Peyer's patch (tissue), 4 donors: ENCODE data around the gene ARHGEF12. TPM values are rescaled to one million over a fixed set of nuclear protein-coding genes. Genes with fewer than 3 reads are reported as not detected.

Source experiments
- DNase-seq, 3 donors: peaks; one replicate each; pipeline ENCODE4 v3.0.0-alpha.2; 2017 to 2019
- H3K27ac ChIP-seq, 4 donors: fragments of 200-600 bp; sonication (generic); one replicate each; pipeline ENCODE4 v1.5.1; 2016 to 2019
- H3K27me3 ChIP-seq, 2 donors: fragments of 200-600 bp; sonication (generic); one replicate each; pipeline ENCODE4 v1.5.1; 2019
- H3K36me3 ChIP-seq, 3 donors: fragments of 200-600 bp; sonication (generic); one replicate each; pipeline ENCODE4 v1.5.1; 2016 to 2019
- H3K4me1 ChIP-seq, 4 donors: fragments of 200-600 bp; sonication (generic); one replicate each; pipeline ENCODE4 v1.5.1; 2016 to 2019
- H3K4me3 ChIP-seq, 4 donors: fragments of 200-600 bp; sonication (generic); 1 replicate in 3 of 4; 2 replicates in 1 of 4; pipeline ENCODE4 v1.5.1; 2016 to 2019; ENCODE audit warnings: mild to moderate bottlenecking in 1 of 4
- H3K9me3 ChIP-seq, 4 donors: fragments of 200-600 bp; sonication (generic); one replicate each; pipeline ENCODE4 v1.5.1; 2016 to 2019; ENCODE audit warnings: mild to moderate bottlenecking in 1 of 4
- POLR2A ChIP-seq, 2 donors: fragments of 450-650 bp; IDR thresholded peaks; one replicate each; pipeline ENCODE4 v1.5.1; 2017; ENCODE audit warnings: antibody characterized with exemption in 2 of 2, mild to moderate bottlenecking in 2 of 2, moderate library complexity in 2 of 2
- small RNA-seq, 2 donors: library from RNA; depleted of rRNA; stranded (forward); fragments of <200 nt; gene quantifications; one replicate each; pipeline ENCODE3, GENCODE V24; 2016
- total RNA-seq, 4 donors: library from RNA; depleted of rRNA; stranded (reverse); fragments of >200 nt; gene quantifications; one replicate each; pipeline ENCODE4 v1.1.0, GENCODE V29; 2016
- TF ChIP-seq, protein P1 (sequence below), 6 experiments: fragments of 450-650 bp in 4 of 6; fragments of 200-600 bp in 2 of 6; sonication (generic) in 1 of 6; IDR thresholded peaks; one replicate each; pipeline ENCODE4 v1.5.1; 2017 to 2019; ENCODE audit warnings: antibody characterized with exemption in 6 of 6, mild to moderate bottlenecking in 3 of 6, moderate library complexity in 1 of 6

ARHGEF12 gene
- total RNA-seq, 4 donors from 2014 or later: 102 to 122 (median 107) TPM

DNA sequence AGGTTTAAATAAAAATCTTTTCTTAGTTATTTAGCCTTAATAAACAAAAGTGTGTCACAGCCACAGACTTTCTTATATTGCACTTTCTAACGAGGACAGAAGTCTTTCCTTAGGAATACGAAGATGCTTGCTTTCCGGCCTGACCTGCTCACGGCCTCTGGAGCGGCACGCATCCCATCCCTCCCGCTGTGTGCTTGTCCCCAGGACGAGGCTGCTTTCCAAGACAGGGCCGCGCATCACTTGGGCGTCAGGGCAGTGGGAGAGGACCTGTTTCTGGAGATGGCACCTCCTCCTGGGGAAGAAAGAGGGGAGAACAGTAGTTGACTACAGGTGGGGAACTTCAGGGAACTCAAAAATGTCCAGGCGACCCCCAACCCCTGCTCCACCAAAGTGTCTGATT is 201.8 kb downstream of the ARHGEF12 start:
- Histone ChIP-seq H3K27ac (no peak overlapping the region), H3K4me3 (no peak overlapping the region), H3K36me3 (no peaks in the 10 kb centered on the region), H3K9me3 (no peaks in the 10 kb centered on the region), H3K27me3 (no peaks in the 10 kb centered on the region), H3K4me1 (no peaks in the 10 kb centered on the region)
- TF ChIP-seq, protein P1, sequence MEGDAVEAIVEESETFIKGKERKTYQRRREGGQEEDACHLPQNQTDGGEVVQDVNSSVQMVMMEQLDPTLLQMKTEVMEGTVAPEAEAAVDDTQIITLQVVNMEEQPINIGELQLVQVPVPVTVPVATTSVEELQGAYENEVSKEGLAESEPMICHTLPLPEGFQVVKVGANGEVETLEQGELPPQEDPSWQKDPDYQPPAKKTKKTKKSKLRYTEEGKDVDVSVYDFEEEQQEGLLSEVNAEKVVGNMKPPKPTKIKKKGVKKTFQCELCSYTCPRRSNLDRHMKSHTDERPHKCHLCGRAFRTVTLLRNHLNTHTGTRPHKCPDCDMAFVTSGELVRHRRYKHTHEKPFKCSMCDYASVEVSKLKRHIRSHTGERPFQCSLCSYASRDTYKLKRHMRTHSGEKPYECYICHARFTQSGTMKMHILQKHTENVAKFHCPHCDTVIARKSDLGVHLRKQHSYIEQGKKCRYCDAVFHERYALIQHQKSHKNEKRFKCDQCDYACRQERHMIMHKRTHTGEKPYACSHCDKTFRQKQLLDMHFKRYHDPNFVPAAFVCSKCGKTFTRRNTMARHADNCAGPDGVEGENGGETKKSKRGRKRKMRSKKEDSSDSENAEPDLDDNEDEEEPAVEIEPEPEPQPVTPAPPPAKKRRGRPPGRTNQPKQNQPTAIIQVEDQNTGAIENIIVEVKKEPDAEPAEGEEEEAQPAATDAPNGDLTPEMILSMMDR (IDR thresholded peaks at IDR 0.05): no peak
- no peak for TF ChIP-seq POLR2A (IDR thresholded peaks at IDR 0.05)
- no peak for DNase-seq

DNA sequence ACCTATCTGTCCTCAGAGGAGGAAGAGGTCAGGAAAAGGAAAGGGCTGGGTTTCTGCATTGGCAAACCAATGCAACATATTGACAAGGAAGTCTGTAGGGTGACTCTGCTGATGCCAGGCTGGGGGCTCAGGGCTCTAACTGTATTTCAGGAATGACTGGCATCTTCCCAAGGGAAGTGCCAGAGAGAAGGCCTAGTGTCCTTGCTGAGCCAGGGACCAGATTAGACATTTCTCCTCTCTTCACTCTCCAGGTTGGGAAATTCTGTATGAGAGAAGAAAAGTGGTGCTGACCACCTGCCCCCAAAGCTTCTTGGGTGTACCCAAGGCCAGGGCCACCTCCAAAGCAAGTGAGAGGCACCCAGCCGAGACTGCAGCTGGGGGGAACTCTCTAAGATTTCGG is 202.5 kb downstream of the ARHGEF12 start:
- DNase-seq: no peak
- H3K4me1 ChIP-seq: no peaks in the 10 kb centered on the region
- no peak overlapping the region for H3K4me3 ChIP-seq
- no peak for TF ChIP-seq POLR2A (IDR thresholded peaks at IDR 0.05)
- TF ChIP-seq, protein P1 (IDR thresholded peaks at IDR 0.05): no peak
- no peaks in the 10 kb centered on the region for H3K9me3 ChIP-seq
- no peaks in the 10 kb centered on the region for H3K27me3 ChIP-seq
- no peak overlapping the region for H3K27ac ChIP-seq
- no peaks in the 10 kb centered on the region for H3K36me3 ChIP-seq

Small RNA genes lying within 50 kb of the gene (small RNA-seq; reads per million reads assigned to genes)
- 738 to 1,434 reads per million in 2 donors for gene RF00100

Other genes with a start within 250 kb of the ARHGEF12 start
- gene TRIM29, start 198.3 kb upstream of the ARHGEF12 start, total RNA-seq: 10 to 100 TPM in 1 of 4 donors, 1 to 10 TPM in 3; 7.8 to 33.3 (median 9.1) TPM
- gene OAF, start 125.4 kb upstream of the ARHGEF12 start, total RNA-seq: 100 to 1,000 TPM in 3 of 4 donors, 10 to 100 TPM in 1; 66.0 to 344 (median 228) TPM
- 1 to 10 TPM in 3 of 4 donors, not detected in 1; 2.2 to 3.3 (median 2.8) TPM for gene POU2F3, start 96.3 kb upstream of the ARHGEF12 start, total RNA-seq
- gene TLCD5, start 11.1 kb upstream of the ARHGEF12 start, total RNA-seq: 1 to 10 TPM; 1.4 to 3.1 (median 2.2) TPM
- gene GRIK4, start 175.3 kb downstream of the ARHGEF12 start, total RNA-seq: 1 to 10 TPM in 1 of 4 donors, under 1 TPM in 1, not detected in 2; 0.40 to 2.5 TPM